ENCODE results near the gene NRIP3. TPM values are rescaled to one million over a fixed set of nuclear protein-coding genes. Genes with fewer than 3 reads are reported as not detected.

NRIP3 gene
- total and polyA plus RNA-seq, 2 donors (not counting 3 experiments of a cell fraction or from before 2014, with no cell fraction given): 3.7 to 9.9 TPM

DNA sequence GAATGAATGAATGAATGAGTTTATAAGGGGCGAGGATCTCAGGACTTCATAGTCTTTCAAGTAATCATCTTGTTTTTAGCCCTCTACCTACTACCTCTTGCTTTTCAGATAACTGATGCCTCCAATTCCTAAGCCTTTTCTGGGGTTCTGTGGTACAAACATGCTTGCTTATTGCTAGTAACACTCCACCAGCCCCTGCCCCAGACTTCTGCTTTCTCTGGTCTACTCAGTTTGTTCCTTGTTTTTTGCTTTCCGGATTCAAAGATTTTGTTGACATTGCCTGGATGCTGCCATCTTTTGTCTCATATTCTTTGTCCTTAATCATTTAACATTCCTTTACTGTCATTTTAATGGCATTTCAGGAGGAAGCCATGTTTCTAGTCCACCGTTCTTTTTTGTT, 30.7 kb downstream of the NRIP3 start:
- H4K20me1 ChIP-seq (replicated peaks; ENCODE audit: control insufficient read depth, extremely low read depth, insufficient read depth, low read length): no peaks in the 10 kb centered on the region
- no peak overlapping the region for H3K9ac ChIP-seq (replicated peaks; ENCODE audit: extremely low read depth, insufficient read depth, low read length)
- H3K9me3 ChIP-seq (replicated peaks; ENCODE audit: control insufficient read depth, insufficient read depth, low read length): no peaks in the 10 kb centered on the region
- BruUV-seq (replicated peaks): no TSS peak
- POLR2A ChIA-PET: no interaction called here
- H3K4me2 ChIP-seq (ENCODE audit: insufficient read depth, low read length): no peak overlapping the region
- FAIRE-seq: peak; percentile 42
- H3K4me3 ChIP-seq (replicated peaks in 1 of 3; ENCODE audit: insufficient read depth in 1 of 3, low read depth in 1 of 3, low read length in 3 of 3): no peak overlapping the region
- H3K27me3 ChIP-seq (ENCODE audit: control insufficient read depth in 2 of 2, insufficient read depth in 2 of 2, low read length in 2 of 2): no peaks in the 10 kb centered on the region
- intact Hi-C loops (cut with micrococcal nuclease): no loop called here
- no peak for TF ChIP-seq POLR2AphosphoS5 (IDR thresholded peaks at IDR 0.05; ENCODE audit: insufficient read depth, low read depth, low read length)
- TF ChIP-seq JUN (IDR thresholded peaks at IDR 0.05; ENCODE audit: borderline replicate concordance, insufficient read depth, insufficient read length, low read depth): no peak
- no peak for TF ChIP-seq MYC (IDR thresholded peaks at IDR 0.05; ENCODE audit: low read depth, low read length)
- TF ChIP-seq EZH2 (IDR thresholded peaks at IDR 0.05; ENCODE audit: borderline replicate concordance, low read depth, low read length, severe bottlenecking): no peak
- TF ChIP-seq, protein P1, sequence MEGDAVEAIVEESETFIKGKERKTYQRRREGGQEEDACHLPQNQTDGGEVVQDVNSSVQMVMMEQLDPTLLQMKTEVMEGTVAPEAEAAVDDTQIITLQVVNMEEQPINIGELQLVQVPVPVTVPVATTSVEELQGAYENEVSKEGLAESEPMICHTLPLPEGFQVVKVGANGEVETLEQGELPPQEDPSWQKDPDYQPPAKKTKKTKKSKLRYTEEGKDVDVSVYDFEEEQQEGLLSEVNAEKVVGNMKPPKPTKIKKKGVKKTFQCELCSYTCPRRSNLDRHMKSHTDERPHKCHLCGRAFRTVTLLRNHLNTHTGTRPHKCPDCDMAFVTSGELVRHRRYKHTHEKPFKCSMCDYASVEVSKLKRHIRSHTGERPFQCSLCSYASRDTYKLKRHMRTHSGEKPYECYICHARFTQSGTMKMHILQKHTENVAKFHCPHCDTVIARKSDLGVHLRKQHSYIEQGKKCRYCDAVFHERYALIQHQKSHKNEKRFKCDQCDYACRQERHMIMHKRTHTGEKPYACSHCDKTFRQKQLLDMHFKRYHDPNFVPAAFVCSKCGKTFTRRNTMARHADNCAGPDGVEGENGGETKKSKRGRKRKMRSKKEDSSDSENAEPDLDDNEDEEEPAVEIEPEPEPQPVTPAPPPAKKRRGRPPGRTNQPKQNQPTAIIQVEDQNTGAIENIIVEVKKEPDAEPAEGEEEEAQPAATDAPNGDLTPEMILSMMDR (IDR thresholded peaks at IDR 0.05; ENCODE audit: extremely low read depth in 1 of 2, insufficient read depth in 1 of 2, low read depth in 1 of 2, low read length in 2 of 2): no peak
- TF ChIP-seq MAX (IDR thresholded peaks at IDR 0.05; ENCODE audit: insufficient read depth, insufficient read length): no peak
- no peak for TF ChIP-seq FOS (IDR thresholded peaks at IDR 0.05; ENCODE audit: borderline replicate concordance, insufficient read depth, low read length)
- TF ChIP-seq POLR2A (IDR thresholded peaks at IDR 0.05; ENCODE audit: low read depth, low read length): no peak
- TF ChIP-seq GATA2 (IDR thresholded peaks at IDR 0.05; ENCODE audit: insufficient read depth, insufficient read length, low read depth, low read length): no peak
- H3K79me2 ChIP-seq (ENCODE audit: control insufficient read depth, insufficient read depth, low read length): no peaks in the 10 kb centered on the region
- H3K9me1 ChIP-seq (replicated peaks; ENCODE audit: control insufficient read depth, extremely low read depth, insufficient read depth, low read length): no peaks in the 10 kb centered on the region
- no peaks in the 10 kb centered on the region for H3K36me3 ChIP-seq (ENCODE audit: control insufficient read depth in 2 of 2, extremely low read depth in 1 of 2, insufficient read depth in 2 of 2, low read length in 2 of 2)
- no peak for DNase-seq (ENCODE audit: low read depth, low spot score)
- H2AFZ ChIP-seq (ENCODE audit: low read depth, low read length): no peak overlapping the region
- no peaks in the 10 kb centered on the region for H3K4me1 ChIP-seq (ENCODE audit: control insufficient read depth, extremely low read depth, insufficient read depth, low read length)
- CTCF ChIA-PET: no interaction called here
- no peak overlapping the region for H3K27ac ChIP-seq (ENCODE audit: insufficient read depth, low read depth, low read length)
- dilution Hi-C loops (cut with MboI; ENCODE audit: extremely low pct_ligation_motif_present, low sequenced_read_pairs): no loop called here

Data from endothelial cell of umbilical vein (primary cell).